ENCODE data around the gene RAB33A.

The RAB33A gene

GRCh38 chrX:130171446-130172126, at the start of gene RAB33A:
RAB33A (plus strand) TSS chrX:130171962; CDS start chrX:130172063, 101 bp downstream.
- peak within 1 kb of the TSS; percentile 50 for H3K4me3 ChIP-seq (ENCODE audit: low read depth, low read length)
- TF ChIP-seq CTCF (IDR thresholded peaks at IDR 0.05; ENCODE audit: low read depth, low read length) = no peak

- no peak for TF ChIP-seq CTCF (IDR thresholded peaks at IDR 0.05; ENCODE audit: low read depth, low read length)
- H3K4me3 ChIP-seq (ENCODE audit: low read depth, low read length) = no peak overlapping the region
Measured at GRCh38 chrX:130124577-130124976, 47.2 kb upstream of the RAB33A start.

- no peak overlapping the region for H3K4me3 ChIP-seq (ENCODE audit: low read depth, low read length)
- TF ChIP-seq CTCF (IDR thresholded peaks at IDR 0.05; ENCODE audit: low read depth, low read length) = no peak
Measured at GRCh38 chrX:130125091-130125874, 46.5 kb upstream of the RAB33A start.

- no peak overlapping the region for H3K4me3 ChIP-seq (ENCODE audit: low read depth, low read length)
- TF ChIP-seq CTCF (IDR thresholded peaks at IDR 0.05; ENCODE audit: low read depth, low read length) = no peak
Measured at GRCh38 chrX:130130990-130131389, 40.8 kb upstream of the RAB33A start.

- H3K4me3 ChIP-seq (ENCODE audit: low read depth, low read length) = no peak overlapping the region
- TF ChIP-seq CTCF (IDR thresholded peaks at IDR 0.05; ENCODE audit: low read depth, low read length) = no peak
Measured at GRCh38 chrX:130136496-130136895, 35.3 kb upstream of the RAB33A start.

- no peak overlapping the region for H3K4me3 ChIP-seq (ENCODE audit: low read depth, low read length)
- no peak for TF ChIP-seq CTCF (IDR thresholded peaks at IDR 0.05; ENCODE audit: low read depth, low read length)
Measured at GRCh38 chrX:130136961-130137360, 34.8 kb upstream of the RAB33A start.

All from WI38 (cell line).